ENCODE measurements around the gene AHSA1.

The AHSA1 gene

DNA sequence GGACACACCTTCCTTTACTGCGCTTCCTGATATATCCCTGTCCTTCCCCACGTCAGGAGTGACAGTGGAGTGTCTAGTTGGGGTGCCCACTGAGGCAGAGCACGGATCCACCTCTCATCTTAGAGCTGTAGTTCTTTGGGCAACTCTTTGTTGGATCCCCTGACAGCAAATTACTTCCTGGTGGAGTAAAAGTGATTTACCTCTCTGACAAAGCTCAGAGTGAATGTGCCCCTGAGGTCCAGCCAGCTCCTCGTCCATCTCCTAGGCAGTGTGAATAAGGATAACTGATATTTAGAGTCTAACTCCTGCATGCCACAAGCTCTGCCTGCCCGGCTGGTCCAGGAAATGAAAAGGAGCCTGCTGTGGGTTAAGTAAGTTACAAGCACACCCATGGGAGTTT lies 16.0 kb downstream of the AHSA1 start:
- DNase-seq (ENCODE audit: low read depth) = no peak

DNA sequence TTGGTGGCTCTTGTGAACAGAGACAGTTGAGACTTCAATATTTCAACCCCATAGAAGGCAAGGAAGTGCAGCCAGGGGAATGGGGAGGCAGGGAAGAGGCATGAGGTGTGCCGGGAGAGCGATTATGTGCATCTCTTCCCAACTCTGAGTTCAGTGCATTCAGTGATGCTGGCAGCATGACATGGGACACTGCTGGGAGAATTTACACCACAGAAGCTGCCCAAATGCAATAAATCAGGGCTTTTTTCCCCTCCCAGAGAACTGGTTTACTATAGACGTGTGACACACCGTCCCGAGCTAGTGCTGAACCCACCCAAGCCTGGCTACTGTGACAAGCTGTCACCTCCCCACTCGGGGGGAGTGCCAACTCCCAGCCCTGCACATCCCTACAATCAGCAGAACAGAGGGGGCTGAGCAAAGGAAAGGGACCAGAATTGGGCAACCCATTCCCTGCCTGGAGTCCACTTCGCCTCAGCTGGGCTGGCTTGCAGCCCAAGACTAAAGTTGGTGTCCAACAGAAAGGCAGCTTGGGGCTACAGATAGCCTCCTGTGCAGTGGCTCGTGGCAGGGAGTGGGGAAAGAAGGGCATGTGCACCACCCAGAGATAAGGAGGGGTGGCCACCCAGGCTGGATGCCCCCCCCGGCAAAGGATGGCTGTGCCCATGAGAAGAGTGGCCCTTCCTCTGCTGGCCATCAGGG lies 16.7 kb downstream of the AHSA1 start:
- DNase-seq (ENCODE audit: low read depth) = no peak

DNA sequence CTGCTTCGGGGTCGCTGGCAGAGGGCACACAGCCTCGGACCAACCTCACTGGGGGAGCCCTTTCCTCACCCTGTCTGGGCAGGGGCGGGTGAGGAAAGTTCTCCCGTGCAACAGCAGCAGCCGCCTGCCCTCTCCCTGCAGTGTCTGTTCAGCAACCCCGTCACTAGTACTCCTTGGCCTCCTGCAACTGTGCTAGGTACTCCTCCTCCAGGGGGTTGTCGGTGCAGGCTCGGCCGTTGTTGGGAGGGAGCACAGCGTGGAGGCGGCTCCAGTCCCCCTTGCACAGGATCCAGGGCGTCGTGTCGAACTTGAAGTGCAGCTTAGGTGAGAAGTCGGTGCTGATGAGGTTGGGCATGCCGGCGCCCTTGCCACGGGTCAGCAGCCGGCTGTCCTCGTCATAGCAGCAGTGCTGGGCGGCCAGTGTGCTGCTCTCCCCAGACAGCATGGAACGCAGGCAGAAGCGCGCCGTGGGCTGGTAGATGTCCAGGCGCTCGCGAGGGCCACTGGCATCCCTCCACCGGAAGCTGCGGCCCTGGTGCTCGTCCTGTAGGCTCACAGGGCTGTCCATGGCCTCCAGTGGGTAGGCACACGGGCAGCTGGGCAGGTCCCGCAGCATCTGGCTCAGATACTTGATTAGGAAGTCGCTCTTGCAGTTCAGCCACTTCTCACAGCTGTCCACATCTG lies 17.7 kb downstream of the AHSA1 start:
- no peak for DNase-seq (ENCODE audit: low read depth)

DNA sequence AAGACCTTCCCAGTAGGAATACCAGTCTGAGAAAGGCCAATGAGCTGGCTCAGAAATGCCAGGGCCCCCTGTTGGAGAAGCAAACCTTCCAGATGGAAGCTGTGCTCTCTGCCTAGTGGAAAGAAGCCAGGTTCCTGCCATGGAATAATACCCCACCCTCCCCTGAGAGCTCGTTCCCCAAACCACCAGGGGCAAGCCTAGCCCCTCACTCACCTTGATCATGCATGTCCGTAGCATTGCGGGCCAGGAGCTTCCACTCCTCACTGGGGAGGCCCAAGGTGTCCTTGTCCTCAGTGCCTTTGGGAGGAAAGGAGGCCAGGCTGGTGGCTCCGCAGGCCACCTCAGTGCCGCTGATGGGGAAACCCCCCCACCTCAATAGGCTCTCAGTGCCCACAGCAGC lies 20.1 kb downstream of the AHSA1 start:
- no peak for DNase-seq (ENCODE audit: low read depth)

- DNase-seq (ENCODE audit: low read depth) = no peak
Observed at GRCh38 chr14:77478796-77479195, 20.9 kb downstream of the AHSA1 start.

GRCh38 chr14:77482422-77482821 lies 24.5 kb downstream of the AHSA1 start:
- DNase-seq (ENCODE audit: low read depth) = no peak

DNA sequence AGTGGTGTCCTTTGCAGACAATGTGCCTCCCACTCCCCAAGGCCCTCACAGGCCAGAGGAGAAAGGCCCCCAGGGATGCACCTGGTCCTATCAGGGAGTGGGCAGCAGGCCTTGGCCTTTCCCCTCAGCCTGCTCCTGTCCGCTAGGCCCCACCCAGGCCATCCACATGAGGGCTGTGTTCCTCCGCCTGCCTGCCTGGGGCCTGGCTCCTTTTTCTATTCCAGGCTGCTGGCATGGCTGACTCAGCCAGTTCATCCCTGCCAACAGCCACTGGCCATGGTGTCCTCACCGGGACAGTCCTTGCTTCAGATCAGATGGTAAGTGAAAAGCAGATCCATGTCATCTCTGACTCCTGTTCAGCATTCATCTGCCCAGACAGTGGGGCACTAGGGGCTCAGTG lies 27.4 kb downstream of the AHSA1 start:
- DNase-seq (ENCODE audit: low read depth) = no peak

- DNase-seq (ENCODE audit: low read depth) = no peak
Observed at GRCh38 chr14:77485901-77486678, 28.2 kb downstream of the AHSA1 start.

- no peak for DNase-seq (ENCODE audit: low read depth)
Observed at GRCh38 chr14:77488558-77488957, 30.7 kb downstream of the AHSA1 start.

DNA sequence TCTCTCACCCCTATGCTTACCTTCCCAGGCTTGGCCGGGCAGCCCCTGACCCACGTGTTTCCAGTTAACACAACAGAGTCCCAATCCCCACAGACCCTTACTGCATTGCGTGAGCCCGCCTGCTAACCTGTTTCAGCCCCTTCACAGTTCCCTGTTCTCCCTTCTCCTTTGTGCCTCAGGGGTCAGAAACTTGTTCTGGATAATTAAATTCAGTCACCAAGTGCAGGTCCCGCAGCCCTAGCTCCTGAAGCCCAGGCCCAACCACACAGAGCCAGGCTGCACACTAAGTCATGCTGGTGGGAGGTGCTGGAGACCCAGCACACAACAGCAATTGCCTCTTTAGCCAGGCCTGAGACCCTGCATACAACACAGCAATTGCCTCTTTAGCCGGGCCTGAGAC lies 31.1 kb downstream of the AHSA1 start:
- DNase-seq (ENCODE audit: low read depth) = no peak

- no peak for DNase-seq (ENCODE audit: low read depth)
Observed at GRCh38 chr14:77490347-77490986, 32.6 kb downstream of the AHSA1 start.

- no peak for DNase-seq (ENCODE audit: low read depth)
Observed at GRCh38 chr14:77491056-77491455, 33.2 kb downstream of the AHSA1 start.

DNA sequence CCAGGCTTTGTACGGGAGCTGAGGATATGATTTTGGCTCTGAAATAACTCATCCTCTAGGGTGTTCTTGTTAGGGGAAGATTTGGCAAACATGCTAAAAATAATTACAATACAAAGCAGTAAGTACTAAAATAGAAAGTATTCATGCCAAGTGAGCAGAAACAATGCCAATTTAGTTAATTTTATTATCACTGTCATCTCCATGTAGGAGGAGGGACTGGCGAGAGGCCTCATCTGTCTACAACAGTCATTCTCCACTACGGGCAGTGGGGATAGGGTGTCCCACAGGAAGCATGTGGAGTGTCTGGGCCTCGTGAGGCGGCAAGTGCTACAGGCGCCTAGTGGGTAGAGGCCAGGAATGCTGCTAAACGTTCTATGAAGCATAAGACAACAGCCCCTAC lies 37.4 kb downstream of the AHSA1 start:
- DNase-seq (ENCODE audit: low read depth) = no peak

DNA sequence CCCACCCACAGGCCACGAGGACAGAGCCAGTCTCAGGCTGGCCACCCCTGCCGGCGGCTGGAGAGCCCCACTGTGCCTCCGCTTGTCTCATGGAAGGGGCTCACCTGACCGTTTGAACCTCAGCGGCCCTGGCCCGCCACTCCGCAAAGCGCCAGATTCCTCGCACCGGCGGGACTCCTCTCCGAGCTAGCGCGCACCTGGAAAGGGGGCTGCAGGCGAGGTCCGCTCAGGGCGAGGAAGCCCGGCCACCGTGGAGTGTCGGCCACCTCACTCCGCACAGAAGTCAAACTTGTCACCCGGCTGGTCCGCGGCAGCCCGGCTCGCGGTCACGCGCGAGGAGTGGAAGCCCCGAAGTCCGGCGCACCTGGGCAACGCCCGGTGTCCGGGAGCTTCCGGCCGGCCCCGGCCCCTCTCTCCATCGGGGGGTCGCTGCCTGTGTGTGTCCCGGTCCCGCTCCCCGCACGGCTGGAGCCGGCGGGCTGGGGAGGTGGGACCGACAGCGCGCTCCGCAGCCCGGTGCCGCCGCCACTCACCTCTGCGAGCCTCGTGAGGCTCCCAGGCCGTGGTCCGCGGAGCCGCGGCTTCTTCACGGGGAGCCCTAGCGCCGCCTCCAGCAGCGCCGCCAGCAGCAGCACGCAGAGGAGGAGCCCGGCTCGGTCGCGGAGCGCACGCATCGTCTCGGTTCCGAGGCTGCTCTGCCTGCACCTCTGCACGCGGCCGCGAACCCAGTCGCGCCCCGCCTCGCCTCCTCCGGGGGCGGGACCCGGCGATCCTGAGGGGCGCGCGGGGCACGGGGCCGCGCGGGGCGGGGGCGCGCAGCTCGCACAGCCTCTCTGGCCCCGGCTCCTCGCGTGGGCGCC lies 40.5 kb downstream of the AHSA1 start, which contains the start of gene ISM2:
ISM2 (minus strand) TSS at position 697 of the 860 bp plus-strand sequence; CDS start at position 674, 23 bp downstream.
- DNase-seq (ENCODE audit: low read depth) = no peak

GRCh38 chr14:77498984-77499527 lies 41.2 kb downstream of the AHSA1 start:
- DNase-seq (ENCODE audit: low read depth) = no peak

DNA sequence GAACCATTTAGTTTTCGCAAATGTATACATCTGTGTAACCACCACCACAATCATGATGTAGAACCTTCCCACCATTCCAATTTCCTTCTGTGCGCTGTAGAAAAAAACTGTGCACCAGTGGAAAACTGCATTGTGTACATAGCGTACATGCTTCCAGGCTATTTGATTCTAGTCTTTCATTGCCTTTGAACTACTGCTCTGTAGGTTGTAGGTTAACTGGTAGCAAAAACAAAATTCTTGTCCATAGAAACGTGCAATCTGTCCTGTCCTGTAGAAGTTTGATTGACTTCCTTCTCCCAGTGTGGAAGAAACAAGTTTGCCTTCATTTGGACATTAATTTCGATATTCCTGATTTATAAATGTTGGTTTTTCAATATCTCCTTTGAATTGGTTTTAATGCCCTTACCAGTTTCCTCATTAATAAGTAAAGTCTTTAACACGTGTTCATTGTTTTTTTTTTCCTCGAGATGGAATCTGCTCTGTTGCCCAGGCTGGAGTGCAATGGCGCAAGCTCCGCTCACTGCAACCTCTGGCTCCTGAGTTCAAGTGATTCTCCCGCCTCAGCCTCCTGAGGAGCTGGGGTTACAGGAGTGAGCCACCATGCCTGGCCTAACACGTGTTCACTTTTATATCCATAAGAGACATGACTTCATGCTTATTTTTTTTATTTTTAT lies 44.4 kb downstream of the AHSA1 start:
- no peak for DNase-seq (ENCODE audit: low read depth)

DNA sequence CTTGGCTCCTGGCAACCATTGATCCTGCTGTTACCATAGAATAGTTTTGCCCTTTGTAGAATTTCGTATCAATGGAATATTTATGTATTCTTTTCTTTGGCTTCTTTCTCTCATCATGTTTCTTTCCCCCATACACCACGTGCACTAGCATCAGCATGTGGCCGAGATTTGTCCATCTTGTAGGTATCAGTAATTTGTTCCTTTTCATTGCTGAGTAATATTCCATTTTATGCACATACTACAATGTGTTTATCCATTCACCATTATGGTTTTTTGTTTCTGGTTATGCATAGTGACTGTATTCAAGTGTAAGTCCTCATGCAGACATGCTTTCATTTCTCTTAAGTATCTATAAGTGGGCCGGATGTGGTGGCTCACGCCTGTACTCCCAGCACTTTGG lies 45.2 kb downstream of the AHSA1 start:
- DNase-seq (ENCODE audit: low read depth) = no peak

DNA sequence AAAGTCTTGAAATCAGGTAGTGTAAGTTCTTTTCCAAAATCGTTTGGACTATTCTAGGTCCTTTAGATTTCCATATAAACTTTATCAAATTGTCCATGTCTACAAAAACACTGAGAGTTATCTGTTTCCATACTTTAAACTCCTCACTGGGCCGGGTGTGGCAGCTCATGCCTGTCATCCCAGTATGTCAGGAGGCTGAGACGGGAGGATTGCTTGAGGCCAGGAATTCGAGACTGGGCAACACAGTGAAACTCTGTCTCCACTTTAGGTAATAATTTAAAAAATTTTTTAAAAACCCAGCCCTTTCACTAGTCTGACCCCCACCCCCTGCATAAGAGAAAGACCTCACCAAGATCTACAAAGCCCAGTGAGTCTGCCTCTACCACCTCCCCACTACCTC lies 47.1 kb downstream of the AHSA1 start:
- DNase-seq (ENCODE audit: low read depth) = no peak

DNA sequence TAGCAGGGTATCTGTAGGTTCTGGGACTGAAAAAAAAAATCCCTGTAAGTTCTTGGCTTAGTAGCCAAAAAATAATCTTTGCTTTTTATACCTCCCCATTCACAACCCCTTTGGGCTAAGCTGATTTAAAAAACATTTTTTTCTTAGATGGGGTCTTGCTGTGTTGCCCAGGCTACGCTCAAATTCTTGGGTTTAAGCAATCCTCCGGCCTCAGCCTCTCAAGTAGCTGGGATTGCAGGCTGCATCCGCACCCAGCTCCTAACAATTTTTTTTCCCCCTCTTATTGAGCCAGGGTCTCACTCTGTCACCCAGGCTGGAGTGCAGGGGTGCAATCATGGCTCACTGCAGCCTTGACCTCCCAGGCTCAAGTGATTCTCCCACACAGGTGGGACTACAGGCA lies 49.9 kb downstream of the AHSA1 start:
- DNase-seq (ENCODE audit: low read depth) = no peak

GRCh38 chr14:77508249-77508648 lies 50.4 kb downstream of the AHSA1 start:
- DNase-seq (ENCODE audit: low read depth) = no peak

- no peak for DNase-seq (ENCODE audit: low read depth)
Observed at GRCh38 chr14:77508876-77509275, 51.0 kb downstream of the AHSA1 start.
